TTC549 (cell line): ENCODE measurements around the gene ABHD14A.

Experiments used
- FAIRE-seq: peaks from 2 replicates; lab custom pipeline; 2012; peaks lifted over from hg19 to GRCh38; lab: Jason Lieb, UNC

ABHD14A gene

DNA sequence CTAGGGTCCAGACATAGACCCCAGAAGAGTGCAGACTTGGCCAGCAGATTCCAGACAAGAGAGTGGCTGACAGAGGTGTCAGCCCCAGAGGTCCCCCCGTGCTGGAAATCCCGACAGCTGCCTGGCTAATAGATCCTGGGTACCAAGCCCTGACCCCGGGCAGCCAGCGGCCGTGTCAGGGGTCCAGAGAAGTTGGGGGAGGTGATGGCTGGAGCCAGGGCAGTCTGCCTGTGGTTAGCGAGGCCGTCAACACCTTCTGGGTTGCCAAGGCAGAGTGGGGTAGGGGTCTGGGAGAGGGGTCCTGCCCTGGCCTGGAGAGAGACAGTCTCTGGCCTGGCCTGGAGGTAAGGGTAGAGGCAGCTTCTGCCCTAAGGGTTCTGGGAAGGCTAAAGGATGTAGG, 45.9 kb downstream of the ABHD14A start:
- no peak for FAIRE-seq

DNA sequence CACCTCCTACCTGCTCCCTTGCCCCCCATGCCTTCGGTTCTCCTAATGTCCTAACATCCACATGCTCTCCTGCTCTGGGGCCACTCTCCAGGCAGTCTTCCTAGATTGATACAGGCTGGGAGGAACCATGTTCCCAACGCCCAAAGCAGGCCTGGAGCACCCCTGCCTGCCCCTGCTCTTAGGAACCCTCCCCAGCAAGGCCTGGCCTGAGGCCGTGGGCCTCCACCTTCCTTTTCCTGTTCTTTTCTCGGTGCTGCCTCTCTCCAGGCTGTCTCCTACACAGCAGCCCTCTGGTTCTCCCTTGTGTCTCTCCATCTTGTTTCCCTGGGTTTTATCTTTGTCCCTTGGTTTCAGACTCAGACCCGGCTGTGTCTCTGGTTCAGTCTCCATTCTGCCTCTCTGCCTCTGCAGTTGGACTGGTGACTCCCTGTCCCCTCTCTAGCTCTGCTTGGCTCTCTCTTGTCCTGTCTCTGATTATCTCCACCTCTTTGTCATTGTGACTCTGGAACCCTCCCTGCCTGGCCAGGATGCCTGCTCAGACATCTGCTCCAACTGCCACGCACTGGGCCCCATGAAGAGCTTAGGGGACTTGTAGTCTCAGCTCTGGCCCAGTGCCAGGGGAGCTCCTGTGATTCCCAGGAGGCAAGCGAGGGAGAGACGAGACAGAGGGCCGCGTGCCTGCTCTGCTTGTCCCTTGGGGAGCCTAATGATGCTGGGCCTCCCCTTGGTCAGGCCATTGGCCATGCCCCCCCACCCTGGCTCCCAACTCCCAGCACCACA, 46.8 kb downstream of the ABHD14A start:
- no peak for FAIRE-seq

DNA sequence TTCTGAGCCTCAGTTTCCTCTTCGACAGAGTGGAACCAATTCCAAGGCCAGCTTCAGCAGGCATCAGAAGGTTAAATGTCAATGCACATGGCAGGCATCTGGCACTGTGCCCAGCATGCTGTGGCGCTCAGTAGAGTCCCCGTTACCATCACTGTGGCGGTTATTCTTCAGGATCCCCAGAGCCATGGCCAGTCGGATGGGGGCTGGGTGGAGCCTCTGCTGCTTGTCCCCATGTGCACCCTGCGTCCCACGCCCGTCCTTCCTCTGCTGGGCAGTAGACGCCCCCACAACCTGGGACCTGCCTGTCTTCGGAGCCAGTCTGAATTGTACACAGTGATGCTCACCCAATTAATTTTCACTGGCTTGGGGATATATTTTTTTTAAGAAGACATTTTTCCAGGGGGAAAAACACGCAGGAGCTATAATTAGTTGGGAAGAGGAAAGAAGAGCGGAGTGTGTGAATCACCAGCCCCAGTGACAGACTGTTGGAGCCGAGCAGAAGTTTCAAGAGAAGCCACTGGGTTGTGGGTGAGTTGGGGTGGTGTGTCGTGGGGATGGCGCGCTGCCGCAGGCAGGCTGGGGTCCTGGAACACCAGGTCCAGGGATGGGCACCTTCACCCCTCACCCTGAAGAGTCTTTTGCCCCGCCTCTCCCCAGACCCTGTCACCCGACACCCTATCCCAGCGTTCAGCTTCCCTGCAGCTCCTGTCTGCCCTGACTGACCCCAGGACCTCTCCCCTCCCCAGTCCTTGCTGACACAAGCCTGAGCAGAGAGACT, 47.6 kb downstream of the ABHD14A start:
- no peak for FAIRE-seq

DNA sequence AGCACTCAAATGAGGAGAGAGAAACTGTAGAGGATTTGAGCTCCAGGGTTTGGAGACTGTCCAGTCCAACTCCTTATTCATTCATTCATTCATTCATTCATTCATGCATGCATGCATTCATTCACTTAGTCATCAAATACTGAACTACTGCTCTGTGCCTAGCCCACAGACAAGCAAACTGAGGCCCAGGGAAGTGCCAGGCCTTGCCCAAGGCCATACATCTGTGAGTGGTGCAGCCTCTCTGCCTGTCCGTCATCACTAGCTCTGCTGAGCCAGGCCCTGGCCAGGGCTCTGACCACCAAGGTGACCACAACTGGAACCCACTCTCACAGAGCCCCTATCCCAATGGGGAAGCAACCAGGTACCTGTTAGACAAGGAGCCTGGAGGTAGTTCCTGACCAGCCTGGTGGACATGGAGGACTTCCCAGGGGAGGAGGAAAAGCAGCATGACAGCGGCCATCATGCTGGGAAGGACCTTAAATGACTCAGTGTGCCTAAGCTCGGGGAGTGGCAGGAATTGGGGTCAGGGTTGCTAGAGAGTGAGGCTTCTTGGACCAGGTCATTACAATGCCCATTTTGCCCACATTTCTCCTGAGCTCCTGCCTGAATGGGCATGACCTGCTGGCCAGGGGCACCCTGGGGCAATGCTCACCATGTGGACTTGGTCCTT, 48.4 kb downstream of the ABHD14A start:
- FAIRE-seq, result no peak

DNA sequence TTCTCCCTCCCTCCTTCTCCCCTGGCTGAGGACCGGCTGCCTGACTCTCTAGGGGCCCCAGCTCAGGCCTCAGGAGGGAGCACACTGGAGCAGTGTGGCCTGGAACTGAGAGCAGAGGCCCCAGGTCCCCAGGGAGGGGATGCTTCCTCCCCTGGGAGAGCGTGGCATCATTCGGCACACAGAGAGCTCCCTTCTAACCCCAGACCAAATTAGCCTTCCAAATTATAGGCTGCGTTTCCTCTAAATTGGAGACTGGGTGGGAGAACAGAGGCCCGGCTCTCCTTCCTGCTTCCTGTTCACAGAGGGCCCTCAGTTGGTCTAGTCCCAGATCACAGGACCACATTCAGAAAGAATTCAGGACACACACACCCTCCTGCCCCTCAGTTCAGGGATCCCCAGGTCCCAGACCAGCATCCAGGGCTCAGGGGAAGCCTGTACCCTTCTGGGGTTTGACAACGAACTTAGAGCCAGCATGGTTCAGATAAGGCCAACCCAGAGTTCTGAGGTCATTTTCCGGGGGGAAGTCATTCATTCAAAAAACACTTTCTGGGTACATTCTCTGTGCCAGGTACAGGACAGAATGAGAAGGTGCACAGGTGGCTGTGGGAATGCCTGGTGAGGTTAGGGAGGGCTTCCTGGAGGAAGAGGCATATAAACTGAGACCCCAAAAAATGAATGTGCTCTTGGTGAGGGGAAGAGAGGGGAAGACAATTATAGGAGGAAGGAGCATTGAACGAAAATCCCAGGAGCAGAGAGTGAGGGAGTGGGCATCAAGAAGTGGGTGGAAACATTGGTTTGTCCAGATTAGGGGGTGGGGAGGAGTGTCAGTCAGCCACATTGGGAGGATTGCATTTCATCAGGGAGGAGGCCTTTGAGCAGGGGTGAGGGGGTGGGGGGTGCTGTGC, 49.2 kb downstream of the ABHD14A start:
- FAIRE-seq, result no peak

DNA sequence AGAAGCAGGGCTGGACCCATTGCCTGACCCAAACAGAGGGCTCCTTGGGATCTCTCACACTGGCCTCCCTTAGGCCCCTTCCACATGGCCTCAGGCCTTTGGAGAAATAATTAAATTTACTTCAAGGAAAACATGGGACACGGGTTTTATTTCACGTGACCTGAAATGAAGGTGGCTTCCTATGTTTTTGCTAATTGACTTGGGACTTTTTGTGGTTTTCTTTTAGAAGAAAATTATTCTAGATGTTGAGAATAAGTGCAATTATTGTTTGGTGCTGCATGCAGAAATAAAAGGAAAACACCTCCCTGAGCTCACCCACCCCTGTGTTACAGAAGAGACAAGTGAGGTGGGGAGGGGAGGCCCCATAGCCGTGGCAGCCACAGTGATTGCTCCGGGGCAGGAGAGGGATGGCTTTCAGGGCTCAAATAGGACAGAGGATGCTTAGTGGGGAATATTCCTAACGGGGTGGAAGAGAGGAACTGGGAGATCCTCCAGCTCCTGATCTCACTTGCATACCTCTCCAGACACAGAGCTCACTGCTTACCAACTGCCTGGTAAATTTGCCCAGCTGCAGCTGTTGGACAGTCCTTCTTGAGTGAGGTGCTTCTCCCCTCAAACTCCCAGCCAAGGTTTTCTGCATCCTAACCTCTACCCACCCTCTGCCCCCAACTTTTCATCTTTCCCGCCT, 50.0 kb downstream of the ABHD14A start:
- no peak for FAIRE-seq

DNA sequence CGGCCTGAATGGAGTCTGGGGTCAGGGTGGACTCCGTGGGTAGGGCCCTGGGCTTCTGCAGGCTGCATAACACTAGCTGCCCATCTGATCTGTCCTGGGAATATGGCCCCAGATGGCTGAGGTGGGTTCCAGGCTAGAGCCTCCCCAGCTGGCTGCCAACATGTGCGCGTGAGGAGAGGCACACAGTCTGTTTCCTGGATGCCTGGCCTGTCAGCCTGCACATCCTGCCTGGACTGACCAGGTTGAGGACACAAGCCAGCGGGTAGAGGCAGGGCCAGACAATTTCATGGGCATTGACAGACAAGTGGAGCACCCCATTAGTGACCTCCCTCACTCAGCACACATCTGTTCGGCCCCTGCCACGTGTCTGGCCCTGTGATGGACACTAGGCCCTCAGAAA, 50.6 kb downstream of the ABHD14A start:
- FAIRE-seq, result no peak

DNA sequence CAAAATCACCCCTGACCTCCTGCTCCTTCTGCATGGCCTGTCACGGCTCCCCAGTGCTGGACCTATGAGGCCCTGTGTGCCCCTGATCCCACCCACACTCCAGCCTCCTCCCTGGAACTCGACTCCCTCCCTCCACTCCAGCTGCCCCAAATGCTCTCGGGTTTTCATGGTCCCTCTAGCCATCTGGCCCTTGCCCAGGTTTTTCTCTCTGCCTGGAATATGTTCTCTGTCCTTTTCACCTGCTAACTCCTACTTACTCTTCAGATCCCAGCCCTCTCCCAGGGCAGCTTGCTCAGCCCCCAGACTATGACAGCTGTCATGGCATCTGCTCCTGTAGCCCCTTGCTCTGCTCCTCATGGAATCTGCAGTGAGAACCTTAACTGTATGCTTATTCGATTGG, 51.2 kb downstream of the ABHD14A start:
- no peak for FAIRE-seq

DNA sequence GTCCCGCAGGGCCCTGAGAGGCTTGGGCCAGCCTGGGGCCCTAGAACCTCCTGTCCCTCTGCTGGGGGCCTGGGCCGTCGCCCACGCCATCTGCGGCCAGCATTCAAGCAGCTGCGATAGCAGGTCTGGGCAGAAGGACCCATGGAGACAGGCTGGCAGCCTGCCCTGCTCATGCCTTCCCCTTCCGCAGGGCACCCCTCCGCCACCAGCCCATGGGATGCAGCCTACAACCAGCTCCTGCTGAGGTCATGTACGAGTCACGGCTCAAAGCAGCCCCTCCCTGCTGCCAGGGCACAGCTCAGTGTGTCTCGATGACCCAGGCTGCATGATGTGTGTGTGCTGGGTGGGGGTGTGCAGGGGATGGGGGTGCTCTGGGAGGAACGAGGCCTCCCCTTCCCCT, 53.7 kb downstream of the ABHD14A start:
- no peak for FAIRE-seq

DNA sequence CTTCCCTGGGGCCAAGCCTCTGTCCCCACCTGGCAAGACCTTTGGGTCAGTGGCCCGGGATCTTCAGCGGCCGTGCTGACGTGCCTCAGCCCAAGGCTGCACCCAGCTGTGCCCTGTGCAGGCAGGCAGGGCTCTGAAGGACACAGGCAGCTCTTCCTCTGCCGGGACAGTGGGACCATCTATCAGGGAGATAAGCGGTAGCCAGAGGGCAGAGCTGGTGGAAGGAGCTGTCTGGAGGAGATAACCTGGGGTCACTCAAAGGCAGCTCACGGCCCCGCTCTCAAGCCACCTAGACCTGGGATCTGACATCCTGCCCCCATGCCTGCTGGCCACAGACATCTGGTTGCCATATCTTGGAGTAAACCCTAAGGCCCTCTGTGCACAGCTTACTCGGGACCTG, 54.2 kb downstream of the ABHD14A start:
- no peak for FAIRE-seq

DNA sequence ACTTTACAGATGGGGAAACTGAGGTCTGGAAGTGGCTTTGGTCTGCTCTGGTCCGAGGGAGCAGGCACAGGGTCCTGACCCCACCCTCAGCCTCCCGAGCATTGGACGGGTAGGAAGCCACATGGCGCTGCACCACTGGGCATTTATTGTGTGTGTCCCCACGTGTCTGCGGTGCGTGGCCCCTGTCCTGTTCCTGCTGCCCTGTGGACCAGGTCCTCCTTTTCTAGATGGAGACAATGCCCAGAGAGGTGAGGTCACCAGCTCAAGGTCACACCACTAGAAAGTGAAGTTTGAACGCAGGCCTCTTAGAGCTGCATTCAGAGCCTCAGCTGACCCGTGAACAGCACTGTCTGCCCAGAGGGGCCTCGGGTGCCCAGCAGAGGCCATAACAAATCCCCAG, 54.7 kb downstream of the ABHD14A start:
- FAIRE-seq, result no peak
